Measurements from ENCODE around the gene NID2. TPM values are rescaled to one million over a fixed set of nuclear protein-coding genes. Genes with fewer than 3 reads are reported as not detected.

The NID2 gene
- total and polyA plus RNA-seq, 9 of the 15 experiments (the other 6 are each of a cell fraction or from before 2014, with no cell fraction given), result 0.04 to 0.45 (median 0.16) TPM; not detected in 3

DNA sequence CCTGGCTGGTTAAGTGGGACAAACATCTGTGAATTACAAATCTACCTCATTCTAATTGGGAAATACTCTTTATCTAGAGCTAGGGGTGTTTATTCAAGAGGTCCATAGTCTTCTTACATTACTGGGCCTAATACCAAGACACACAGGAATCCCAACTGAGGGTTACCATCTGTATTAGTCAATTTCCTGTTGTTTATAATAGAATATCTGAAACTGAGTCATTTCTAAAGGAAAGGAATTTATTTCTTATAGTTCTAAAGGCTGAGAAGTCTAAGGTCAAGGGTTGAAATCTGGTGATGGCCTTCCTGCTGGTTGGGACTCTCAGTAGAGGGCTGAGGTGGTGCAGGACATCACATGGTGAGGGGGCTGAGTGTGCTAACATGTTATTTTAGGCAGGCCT, 43.5 kb downstream of the NID2 start (continued):
- TF ChIP-seq, protein P1, sequence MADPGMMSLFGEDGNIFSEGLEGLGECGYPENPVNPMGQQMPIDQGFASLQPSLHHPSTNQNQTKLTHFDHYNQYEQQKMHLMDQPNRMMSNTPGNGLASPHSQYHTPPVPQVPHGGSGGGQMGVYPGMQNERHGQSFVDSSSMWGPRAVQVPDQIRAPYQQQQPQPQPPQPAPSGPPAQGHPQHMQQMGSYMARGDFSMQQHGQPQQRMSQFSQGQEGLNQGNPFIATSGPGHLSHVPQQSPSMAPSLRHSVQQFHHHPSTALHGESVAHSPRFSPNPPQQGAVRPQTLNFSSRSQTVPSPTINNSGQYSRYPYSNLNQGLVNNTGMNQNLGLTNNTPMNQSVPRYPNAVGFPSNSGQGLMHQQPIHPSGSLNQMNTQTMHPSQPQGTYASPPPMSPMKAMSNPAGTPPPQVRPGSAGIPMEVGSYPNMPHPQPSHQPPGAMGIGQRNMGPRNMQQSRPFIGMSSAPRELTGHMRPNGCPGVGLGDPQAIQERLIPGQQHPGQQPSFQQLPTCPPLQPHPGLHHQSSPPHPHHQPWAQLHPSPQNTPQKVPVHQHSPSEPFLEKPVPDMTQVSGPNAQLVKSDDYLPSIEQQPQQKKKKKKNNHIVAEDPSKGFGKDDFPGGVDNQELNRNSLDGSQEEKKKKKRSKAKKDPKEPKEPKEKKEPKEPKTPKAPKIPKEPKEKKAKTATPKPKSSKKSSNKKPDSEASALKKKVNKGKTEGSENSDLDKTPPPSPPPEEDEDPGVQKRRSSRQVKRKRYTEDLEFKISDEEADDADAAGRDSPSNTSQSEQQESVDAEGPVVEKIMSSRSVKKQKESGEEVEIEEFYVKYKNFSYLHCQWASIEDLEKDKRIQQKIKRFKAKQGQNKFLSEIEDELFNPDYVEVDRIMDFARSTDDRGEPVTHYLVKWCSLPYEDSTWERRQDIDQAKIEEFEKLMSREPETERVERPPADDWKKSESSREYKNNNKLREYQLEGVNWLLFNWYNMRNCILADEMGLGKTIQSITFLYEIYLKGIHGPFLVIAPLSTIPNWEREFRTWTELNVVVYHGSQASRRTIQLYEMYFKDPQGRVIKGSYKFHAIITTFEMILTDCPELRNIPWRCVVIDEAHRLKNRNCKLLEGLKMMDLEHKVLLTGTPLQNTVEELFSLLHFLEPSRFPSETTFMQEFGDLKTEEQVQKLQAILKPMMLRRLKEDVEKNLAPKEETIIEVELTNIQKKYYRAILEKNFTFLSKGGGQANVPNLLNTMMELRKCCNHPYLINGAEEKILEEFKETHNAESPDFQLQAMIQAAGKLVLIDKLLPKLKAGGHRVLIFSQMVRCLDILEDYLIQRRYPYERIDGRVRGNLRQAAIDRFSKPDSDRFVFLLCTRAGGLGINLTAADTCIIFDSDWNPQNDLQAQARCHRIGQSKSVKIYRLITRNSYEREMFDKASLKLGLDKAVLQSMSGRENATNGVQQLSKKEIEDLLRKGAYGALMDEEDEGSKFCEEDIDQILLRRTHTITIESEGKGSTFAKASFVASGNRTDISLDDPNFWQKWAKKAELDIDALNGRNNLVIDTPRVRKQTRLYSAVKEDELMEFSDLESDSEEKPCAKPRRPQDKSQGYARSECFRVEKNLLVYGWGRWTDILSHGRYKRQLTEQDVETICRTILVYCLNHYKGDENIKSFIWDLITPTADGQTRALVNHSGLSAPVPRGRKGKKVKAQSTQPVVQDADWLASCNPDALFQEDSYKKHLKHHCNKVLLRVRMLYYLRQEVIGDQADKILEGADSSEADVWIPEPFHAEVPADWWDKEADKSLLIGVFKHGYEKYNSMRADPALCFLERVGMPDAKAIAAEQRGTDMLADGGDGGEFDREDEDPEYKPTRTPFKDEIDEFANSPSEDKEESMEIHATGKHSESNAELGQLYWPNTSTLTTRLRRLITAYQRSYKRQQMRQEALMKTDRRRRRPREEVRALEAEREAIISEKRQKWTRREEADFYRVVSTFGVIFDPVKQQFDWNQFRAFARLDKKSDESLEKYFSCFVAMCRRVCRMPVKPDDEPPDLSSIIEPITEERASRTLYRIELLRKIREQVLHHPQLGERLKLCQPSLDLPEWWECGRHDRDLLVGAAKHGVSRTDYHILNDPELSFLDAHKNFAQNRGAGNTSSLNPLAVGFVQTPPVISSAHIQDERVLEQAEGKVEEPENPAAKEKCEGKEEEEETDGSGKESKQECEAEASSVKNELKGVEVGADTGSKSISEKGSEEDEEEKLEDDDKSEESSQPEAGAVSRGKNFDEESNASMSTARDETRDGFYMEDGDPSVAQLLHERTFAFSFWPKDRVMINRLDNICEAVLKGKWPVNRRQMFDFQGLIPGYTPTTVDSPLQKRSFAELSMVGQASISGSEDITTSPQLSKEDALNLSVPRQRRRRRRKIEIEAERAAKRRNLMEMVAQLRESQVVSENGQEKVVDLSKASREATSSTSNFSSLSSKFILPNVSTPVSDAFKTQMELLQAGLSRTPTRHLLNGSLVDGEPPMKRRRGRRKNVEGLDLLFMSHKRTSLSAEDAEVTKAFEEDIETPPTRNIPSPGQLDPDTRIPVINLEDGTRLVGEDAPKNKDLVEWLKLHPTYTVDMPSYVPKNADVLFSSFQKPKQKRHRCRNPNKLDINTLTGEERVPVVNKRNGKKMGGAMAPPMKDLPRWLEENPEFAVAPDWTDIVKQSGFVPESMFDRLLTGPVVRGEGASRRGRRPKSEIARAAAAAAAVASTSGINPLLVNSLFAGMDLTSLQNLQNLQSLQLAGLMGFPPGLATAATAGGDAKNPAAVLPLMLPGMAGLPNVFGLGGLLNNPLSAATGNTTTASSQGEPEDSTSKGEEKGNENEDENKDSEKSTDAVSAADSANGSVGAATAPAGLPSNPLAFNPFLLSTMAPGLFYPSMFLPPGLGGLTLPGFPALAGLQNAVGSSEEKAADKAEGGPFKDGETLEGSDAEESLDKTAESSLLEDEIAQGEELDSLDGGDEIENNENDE (IDR thresholded peaks at IDR 0.05; ENCODE audit: low read depth, low read length), result no peak
- no peak for TF ChIP-seq ZNF695 (CRISPR knock-in tag; IDR thresholded peaks at IDR 0.05)
- TF ChIP-seq, protein P2, sequence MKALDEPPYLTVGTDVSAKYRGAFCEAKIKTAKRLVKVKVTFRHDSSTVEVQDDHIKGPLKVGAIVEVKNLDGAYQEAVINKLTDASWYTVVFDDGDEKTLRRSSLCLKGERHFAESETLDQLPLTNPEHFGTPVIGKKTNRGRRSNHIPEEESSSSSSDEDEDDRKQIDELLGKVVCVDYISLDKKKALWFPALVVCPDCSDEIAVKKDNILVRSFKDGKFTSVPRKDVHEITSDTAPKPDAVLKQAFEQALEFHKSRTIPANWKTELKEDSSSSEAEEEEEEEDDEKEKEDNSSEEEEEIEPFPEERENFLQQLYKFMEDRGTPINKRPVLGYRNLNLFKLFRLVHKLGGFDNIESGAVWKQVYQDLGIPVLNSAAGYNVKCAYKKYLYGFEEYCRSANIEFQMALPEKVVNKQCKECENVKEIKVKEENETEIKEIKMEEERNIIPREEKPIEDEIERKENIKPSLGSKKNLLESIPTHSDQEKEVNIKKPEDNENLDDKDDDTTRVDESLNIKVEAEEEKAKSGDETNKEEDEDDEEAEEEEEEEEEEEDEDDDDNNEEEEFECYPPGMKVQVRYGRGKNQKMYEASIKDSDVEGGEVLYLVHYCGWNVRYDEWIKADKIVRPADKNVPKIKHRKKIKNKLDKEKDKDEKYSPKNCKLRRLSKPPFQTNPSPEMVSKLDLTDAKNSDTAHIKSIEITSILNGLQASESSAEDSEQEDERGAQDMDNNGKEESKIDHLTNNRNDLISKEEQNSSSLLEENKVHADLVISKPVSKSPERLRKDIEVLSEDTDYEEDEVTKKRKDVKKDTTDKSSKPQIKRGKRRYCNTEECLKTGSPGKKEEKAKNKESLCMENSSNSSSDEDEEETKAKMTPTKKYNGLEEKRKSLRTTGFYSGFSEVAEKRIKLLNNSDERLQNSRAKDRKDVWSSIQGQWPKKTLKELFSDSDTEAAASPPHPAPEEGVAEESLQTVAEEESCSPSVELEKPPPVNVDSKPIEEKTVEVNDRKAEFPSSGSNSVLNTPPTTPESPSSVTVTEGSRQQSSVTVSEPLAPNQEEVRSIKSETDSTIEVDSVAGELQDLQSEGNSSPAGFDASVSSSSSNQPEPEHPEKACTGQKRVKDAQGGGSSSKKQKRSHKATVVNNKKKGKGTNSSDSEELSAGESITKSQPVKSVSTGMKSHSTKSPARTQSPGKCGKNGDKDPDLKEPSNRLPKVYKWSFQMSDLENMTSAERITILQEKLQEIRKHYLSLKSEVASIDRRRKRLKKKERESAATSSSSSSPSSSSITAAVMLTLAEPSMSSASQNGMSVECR (CRISPR knock-in tag; IDR thresholded peaks at IDR 0.05), result no peak
- TF ChIP-seq CHCHD3 (CRISPR knock-in tag; IDR thresholded peaks at IDR 0.05), result no peak
- TF ChIP-seq ZSCAN32 (CRISPR knock-in tag; IDR thresholded peaks at IDR 0.05), result no peak
- TF ChIP-seq, protein P3, sequence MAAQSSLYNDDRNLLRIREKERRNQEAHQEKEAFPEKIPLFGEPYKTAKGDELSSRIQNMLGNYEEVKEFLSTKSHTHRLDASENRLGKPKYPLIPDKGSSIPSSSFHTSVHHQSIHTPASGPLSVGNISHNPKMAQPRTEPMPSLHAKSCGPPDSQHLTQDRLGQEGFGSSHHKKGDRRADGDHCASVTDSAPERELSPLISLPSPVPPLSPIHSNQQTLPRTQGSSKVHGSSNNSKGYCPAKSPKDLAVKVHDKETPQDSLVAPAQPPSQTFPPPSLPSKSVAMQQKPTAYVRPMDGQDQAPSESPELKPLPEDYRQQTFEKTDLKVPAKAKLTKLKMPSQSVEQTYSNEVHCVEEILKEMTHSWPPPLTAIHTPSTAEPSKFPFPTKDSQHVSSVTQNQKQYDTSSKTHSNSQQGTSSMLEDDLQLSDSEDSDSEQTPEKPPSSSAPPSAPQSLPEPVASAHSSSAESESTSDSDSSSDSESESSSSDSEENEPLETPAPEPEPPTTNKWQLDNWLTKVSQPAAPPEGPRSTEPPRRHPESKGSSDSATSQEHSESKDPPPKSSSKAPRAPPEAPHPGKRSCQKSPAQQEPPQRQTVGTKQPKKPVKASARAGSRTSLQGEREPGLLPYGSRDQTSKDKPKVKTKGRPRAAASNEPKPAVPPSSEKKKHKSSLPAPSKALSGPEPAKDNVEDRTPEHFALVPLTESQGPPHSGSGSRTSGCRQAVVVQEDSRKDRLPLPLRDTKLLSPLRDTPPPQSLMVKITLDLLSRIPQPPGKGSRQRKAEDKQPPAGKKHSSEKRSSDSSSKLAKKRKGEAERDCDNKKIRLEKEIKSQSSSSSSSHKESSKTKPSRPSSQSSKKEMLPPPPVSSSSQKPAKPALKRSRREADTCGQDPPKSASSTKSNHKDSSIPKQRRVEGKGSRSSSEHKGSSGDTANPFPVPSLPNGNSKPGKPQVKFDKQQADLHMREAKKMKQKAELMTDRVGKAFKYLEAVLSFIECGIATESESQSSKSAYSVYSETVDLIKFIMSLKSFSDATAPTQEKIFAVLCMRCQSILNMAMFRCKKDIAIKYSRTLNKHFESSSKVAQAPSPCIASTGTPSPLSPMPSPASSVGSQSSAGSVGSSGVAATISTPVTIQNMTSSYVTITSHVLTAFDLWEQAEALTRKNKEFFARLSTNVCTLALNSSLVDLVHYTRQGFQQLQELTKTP (IDR thresholded peaks at IDR 0.05; ENCODE audit: low read depth in 1 of 2, partially characterized antibody in 2 of 2), result no peak
- no peak for TF ChIP-seq JUND (IDR thresholded peaks at IDR 0.05; ENCODE audit: borderline replicate concordance, low read depth, low read length)
- no peak for TF ChIP-seq JUND (tag; IDR thresholded peaks at IDR 0.05; ENCODE audit: borderline replicate concordance, low read depth, low read length)

Data from K562 (cell line).